ACC112 (cell line): ENCODE results near the gene ACADSB.

Experiments used
- H2AFZ ChIP-seq: fragments of 200-600 bp; sonication (generic); one replicate; pipeline ENCODE4 v1.6.0; 2017; ENCODE audit warnings: antibody characterized with exemption, low read length; ENCODE audit not compliant: unreplicated experiment
- H3K27ac ChIP-seq: fragments of 200-600 bp; sonication (generic); 2 replicates; pipeline ENCODE4 v1.5.1; 2014; ENCODE audit warnings: low read depth, mild to moderate bottlenecking, antibody characterized with exemption, low read length, moderate library complexity
- H3K27me3 ChIP-seq: fragments of 200-600 bp; sonication (generic); 2 replicates; pipeline ENCODE4 v1.6.1; 2014; ENCODE audit warnings: mild to moderate bottlenecking, antibody characterized with exemption, low read length, moderate library complexity, mixed read lengths; ENCODE audit not compliant: insufficient read depth
- H3K36me3 ChIP-seq: fragments of 200-600 bp; sonication (generic); 2 replicates; pipeline ENCODE4 v1.6.1; 2016; ENCODE audit warnings: mild to moderate bottlenecking, antibody characterized with exemption, low read length, moderate library complexity, mixed read lengths; ENCODE audit not compliant: insufficient read depth
- H3K4me1 ChIP-seq: fragments of 200-600 bp; sonication (generic); one replicate; pipeline ENCODE4 v1.6.1; 2016; ENCODE audit warnings: low read length, mixed read lengths; ENCODE audit not compliant: insufficient read depth, unreplicated experiment, control insufficient read depth
- H3K4me3 ChIP-seq: fragments of 200-600 bp; sonication (generic); 2 replicates; pipeline ENCODE4 v1.5.1; 2014; ENCODE audit warnings: mild to moderate bottlenecking, low read depth, low read length
- H3K79me2 ChIP-seq: fragments of 200-600 bp; sonication (generic); one replicate; pipeline ENCODE4 v1.6.0; 2016; ENCODE audit warnings: low read length; ENCODE audit not compliant: control insufficient read depth, unreplicated experiment, insufficient read depth

The ACADSB gene

DNA sequence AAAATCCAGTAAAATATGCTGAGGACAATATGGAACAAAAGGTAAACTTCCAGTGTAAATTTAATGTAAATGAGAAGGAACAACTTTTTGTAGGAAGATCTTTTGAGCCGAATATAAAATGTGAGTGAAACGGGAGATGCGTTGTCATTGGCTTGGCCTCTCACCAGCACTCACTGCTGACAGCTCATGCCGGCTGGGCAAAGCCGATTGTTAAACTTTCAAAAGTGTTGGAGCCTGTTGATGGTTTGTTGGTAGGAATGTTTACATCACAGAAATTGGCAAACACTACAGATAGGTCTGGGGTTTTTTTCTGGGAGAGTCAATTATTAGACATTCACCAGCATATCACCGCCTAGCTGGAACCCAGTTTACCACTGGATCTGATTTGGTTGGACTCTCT lies 22.5 kb upstream of the ACADSB start:
- H3K36me3 ChIP-seq = no peaks in the 10 kb centered on the region

DNA sequence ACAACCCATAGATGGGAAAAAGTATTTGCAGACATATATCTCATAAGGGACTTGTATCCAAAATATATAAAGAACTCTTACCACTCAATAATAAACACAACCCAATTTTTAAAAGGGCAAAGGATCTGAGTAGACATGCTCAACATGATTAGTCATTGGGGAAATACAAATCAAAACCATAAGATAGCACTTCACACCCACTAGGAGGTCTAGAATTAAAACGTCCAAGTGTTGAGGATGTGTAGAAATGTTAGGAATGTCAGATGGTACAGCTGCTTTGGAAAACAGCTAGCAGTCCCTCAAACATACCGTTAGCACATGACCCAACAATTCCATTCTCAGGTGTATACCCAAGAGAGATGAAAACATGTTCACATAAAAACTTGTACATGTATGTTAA lies 20.3 kb upstream of the ACADSB start:
- H3K36me3 ChIP-seq = no peaks in the 10 kb centered on the region; the same call in 1 of the 2 replicates
- H3K79me2 ChIP-seq = no peaks in the 10 kb centered on the region
- no peaks in the 10 kb centered on the region for H3K4me1 ChIP-seq
- no peak overlapping the region for H3K4me3 ChIP-seq
- H2AFZ ChIP-seq = no peak overlapping the region
- H3K27ac ChIP-seq = no peak overlapping the region
- no peaks in the 10 kb centered on the region for H3K27me3 ChIP-seq

More for the DNA sequence above, 22.5 kb upstream of the ACADSB start:
- Histone ChIP-seq H3K27me3 (no peaks in the 10 kb centered on the region), H2AFZ (no peak overlapping the region), H3K27ac (no peak overlapping the region), H3K79me2 (no peaks in the 10 kb centered on the region), H3K4me1 (no peaks in the 10 kb centered on the region), H3K4me3 (no peak overlapping the region)

- Histone ChIP-seq H3K36me3 (no peaks in the 10 kb centered on the region; the same call in 1 of the 2 replicates), H3K4me1 (no peaks in the 10 kb centered on the region), H3K4me3 (no peak overlapping the region), H3K79me2 (no peaks in the 10 kb centered on the region), H3K27ac (no peak overlapping the region), H2AFZ (no peak overlapping the region), H3K27me3 (no peaks in the 10 kb centered on the region)
Observed at GRCh38 chr10:122990278-122990677, 18.5 kb upstream of the ACADSB start.

- Histone ChIP-seq H3K27ac (no peak overlapping the region), H3K4me1 (no peaks in the 10 kb centered on the region), H3K79me2 (no peaks in the 10 kb centered on the region), H3K4me3 (no peak overlapping the region), H3K36me3 (peaks cover 2% of the 10 kb centered on the region; the same call in 1 of the 2 replicates), H3K27me3 (no peaks in the 10 kb centered on the region), H2AFZ (no peak overlapping the region)
Observed at GRCh38 chr10:122992031-122992585, 16.7 kb upstream of the ACADSB start.

- no peak overlapping the region for H3K27ac ChIP-seq
- H3K4me3 ChIP-seq = no peak overlapping the region
- no peaks in the 10 kb centered on the region for H3K27me3 ChIP-seq
- H3K79me2 ChIP-seq = peaks cover 4% of the 10 kb centered on the region
- H3K4me1 ChIP-seq = no peaks in the 10 kb centered on the region
- H3K36me3 ChIP-seq = peaks cover 6% of the 10 kb centered on the region
- no peak overlapping the region for H2AFZ ChIP-seq
Observed at GRCh38 chr10:122993797-122994336, 14.9 kb upstream of the ACADSB start.

- peaks cover 6% of the 10 kb centered on the region for H3K36me3 ChIP-seq
Observed at GRCh38 chr10:122995936-122996335, 12.9 kb upstream of the ACADSB start.

DNA sequence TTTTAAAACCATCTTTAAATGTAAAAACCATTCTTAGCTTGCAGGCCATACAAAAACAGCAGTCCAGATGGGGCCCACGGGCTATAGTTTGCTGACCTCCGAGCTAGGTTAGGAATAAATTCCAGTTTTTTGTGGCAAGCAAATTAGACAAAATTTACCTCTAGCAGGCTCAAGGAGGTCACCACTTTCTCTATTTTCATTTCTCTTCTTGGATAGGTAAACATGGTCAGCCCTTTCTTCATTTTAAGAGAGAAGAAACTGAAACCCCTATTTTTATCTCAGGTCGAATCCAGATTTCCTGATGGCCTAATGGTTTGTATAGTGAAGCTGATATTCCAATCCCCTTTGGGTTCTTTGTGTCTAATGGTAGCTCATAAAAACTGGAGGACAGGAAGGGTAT lies 10.9 kb upstream of the ACADSB start:
- no peak overlapping the region for H3K27ac ChIP-seq
- H3K79me2 ChIP-seq = peaks cover 12% of the 10 kb centered on the region
- H2AFZ ChIP-seq = no peak overlapping the region
- H3K4me3 ChIP-seq = no peak overlapping the region
- no peaks in the 10 kb centered on the region for H3K4me1 ChIP-seq
- H3K36me3 ChIP-seq = peaks cover 10% of the 10 kb centered on the region
- no peaks in the 10 kb centered on the region for H3K27me3 ChIP-seq

More at GRCh38 chr10:122995936-122996335, 12.9 kb upstream of the ACADSB start:
- Histone ChIP-seq H3K79me2 (peaks cover 6% of the 10 kb centered on the region), H3K27ac (no peak overlapping the region), H2AFZ (no peak overlapping the region), H3K4me1 (no peaks in the 10 kb centered on the region), H3K27me3 (no peaks in the 10 kb centered on the region), H3K4me3 (no peak overlapping the region)

GRCh38 chr10:122998360-122998917 lies 10.4 kb upstream of the ACADSB start:
- no peaks in the 10 kb centered on the region for H3K27me3 ChIP-seq
- H3K27ac ChIP-seq = no peak overlapping the region
- H2AFZ ChIP-seq = no peak overlapping the region
- H3K36me3 ChIP-seq = peaks cover 10% of the 10 kb centered on the region
- peaks cover 14% of the 10 kb centered on the region for H3K79me2 ChIP-seq
- no peak overlapping the region for H3K4me3 ChIP-seq
- no peaks in the 10 kb centered on the region for H3K4me1 ChIP-seq

- H2AFZ ChIP-seq = no peak overlapping the region
- no peaks in the 10 kb centered on the region for H3K4me1 ChIP-seq
- no peaks in the 10 kb centered on the region for H3K27me3 ChIP-seq
- H3K36me3 ChIP-seq = peaks cover 10% of the 10 kb centered on the region
- no peak overlapping the region for H3K4me3 ChIP-seq
- peaks cover 18% of the 10 kb centered on the region for H3K79me2 ChIP-seq
- H3K27ac ChIP-seq = no peak overlapping the region
Observed at GRCh38 chr10:122998934-122999333, 9.9 kb upstream of the ACADSB start.

DNA sequence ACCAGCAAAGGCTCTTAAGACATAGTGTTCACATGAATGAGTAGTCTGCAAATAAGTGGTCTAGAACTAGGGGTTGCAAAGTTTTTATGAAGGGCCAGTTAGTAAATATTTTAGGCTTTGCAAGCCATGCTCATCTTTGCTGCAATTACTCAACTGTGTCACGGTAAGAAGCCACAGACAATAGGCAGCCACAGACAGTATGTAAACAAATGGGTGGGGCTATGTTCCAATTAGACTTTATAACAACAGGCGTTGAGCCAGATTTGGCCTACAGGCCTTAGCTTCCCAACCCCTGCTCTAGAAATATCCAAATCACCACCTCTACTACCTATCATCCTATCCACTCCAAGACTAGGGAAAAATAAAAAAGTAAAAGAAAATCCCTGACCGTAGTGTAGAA lies 9.5 kb upstream of the ACADSB start:
- Histone ChIP-seq H3K27ac (no peak overlapping the region), H3K79me2 (peaks cover 22% of the 10 kb centered on the region), H2AFZ (no peak overlapping the region)

GRCh38 chr10:123000155-123000554 lies 8.7 kb upstream of the ACADSB start:
- Histone ChIP-seq H3K27me3 (no peaks in the 10 kb centered on the region), H3K79me2 (peaks cover 29% of the 10 kb centered on the region), H2AFZ (no peak overlapping the region), H3K36me3 (peaks cover 10% of the 10 kb centered on the region; the same call in 1 of the 2 replicates), H3K4me1 (no peaks in the 10 kb centered on the region), H3K27ac (no peak overlapping the region), H3K4me3 (no peak overlapping the region)

More for the DNA sequence above, 9.5 kb upstream of the ACADSB start:
- no peaks in the 10 kb centered on the region for H3K4me1 ChIP-seq
- H3K36me3 ChIP-seq = peaks cover 10% of the 10 kb centered on the region
- H3K27me3 ChIP-seq = no peaks in the 10 kb centered on the region
- no peak overlapping the region for H3K4me3 ChIP-seq
